Activated CD4-positive, alpha-beta T cell treated with anti-CD3 and anti-CD28 coated beads, Interleukin-2, amount 50 U/mL, for 1 hour (primary cell): ENCODE measurements around the gene TEX9.
"Not testable (repeated sequence)": the region's sequence is repeated elsewhere in the genome, so short reads cannot be mapped to it uniquely, and the experiment has no call there.

Source experiments
- DNase-seq: peaks from one replicate; pipeline ENCODE4 v3.0.0-alpha.2; 2020

Gene TEX9

DNA sequence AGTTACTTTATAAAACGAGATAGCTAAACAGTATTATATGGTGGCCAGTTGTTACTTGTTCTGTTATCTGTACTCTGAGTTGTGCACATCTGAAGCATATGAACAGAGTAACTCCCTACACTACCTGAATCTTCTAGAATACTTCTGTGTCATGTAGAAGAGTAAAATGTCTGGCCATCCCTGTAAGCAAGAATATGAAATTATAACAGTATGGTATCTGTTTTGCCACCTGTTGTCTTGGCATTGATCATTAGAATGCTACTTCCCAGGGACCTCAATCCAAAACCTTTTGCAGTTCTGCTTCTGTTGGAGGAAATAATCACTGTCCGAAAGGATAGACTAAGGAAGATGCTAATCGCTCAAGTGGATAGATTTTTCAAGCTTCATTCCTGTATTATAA lies 1.9 kb downstream of the TEX9 start:
- DNase-seq, result no peak

DNA sequence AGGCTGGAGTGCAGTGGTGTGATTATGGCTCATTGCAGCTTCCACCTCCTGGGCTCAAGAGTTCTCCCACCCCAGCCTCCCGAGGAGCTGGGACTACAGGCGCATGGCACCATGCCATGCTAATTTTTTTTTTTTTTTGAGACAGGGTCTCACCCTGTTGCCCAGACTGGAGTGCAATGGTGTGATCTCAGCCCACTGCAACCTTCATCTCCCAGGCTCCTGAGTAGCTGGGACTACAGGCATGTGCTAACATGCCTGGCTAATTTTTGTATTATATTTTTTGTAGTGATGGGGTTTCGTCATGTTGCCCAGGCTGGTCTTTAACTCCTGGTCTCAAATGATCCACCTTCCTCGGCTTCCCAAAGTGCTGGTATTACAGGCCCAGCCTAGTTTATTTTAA lies 4.0 kb downstream of the TEX9 start:
- DNase-seq, result no peak

DNA sequence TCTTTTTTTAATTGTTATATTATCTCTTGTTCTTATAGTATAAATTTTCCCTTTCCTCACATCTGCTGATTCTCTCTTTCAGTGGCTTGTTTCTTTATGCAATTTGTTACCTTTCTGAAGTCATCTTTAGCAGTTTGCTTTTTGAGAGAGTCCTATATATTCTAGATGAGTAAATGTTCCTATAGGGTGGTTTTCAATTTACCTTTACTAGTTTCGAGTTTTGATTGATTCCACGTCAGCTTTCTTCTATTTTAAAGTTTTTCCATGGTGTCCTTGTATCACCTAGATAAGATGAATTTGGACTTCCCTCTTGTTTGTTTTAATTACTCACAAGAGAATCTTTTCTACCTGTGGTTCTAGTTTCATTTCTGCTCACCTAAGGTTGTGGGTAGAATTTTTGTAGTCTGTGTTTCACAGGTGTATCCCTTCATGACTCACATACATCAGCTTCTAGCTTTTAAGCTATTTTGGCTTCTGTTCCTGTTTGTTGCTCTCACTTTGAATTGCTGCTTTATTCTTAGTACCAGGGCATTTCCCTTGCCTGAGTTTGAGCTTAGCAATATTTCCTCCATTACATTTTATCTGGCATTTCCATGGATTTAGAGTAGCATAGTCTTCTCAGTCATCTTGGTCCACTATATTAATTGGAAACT lies 6.4 kb downstream of the TEX9 start:
- DNase-seq, result no peak

DNA sequence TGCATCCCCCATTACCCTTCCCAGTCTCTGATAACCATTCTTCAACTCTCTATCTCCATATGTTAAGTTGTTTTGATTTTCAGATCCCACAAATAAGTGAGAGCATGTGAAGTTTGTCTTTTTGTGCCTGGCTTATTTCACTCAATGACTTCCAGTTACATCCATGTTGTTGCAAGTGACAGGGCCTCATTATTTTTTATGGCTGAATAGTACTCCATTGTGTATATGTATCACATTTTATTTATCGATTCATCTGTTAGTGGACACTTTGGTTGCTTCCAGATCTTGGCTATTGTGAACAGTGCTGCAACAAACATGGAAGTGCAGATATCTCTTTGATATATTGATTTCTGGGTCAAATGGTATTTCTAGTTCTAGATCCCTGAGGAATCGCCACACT lies 9.5 kb downstream of the TEX9 start:
- not testable (repeated sequence) for DNase-seq

DNA sequence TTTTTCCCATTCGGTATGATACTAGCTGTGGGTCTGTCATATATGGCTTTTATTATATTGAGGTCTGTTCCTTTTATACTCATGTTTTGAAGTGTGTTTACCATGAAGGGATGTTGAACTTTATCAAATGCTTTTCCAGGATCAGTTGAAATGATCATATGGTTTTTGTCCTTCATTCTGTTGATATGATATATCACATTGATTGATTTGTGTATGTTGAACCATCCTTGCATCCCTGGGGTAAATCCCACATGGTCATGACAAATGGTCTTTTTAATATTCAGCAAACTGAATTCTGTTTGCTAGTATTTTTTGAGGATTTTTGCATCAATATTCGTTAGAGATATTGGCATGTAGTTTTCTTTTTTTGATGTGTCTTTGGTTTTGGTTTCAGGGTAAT lies 12.6 kb downstream of the TEX9 start:
- not testable (repeated sequence) for DNase-seq

DNA sequence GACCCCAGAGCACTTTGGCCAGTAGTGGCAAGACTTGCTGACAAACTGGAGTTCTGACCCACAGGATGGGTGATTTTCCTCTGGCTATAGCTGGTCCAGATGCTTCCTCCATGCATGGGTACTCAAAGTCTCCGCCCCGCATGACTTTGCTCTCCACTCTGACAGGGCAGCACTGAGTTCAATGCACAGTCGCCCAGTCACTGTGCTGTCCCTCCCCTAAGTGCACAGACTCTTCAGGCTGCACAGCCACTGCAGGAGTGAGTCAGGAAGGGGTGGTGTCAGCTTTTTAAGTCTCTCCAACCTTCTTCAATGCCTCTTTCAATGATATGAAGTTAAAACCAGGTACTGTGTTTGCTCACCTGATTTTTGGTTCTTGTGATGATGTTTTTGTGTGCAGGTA lies 17.8 kb downstream of the TEX9 start:
- no peak for DNase-seq

DNA sequence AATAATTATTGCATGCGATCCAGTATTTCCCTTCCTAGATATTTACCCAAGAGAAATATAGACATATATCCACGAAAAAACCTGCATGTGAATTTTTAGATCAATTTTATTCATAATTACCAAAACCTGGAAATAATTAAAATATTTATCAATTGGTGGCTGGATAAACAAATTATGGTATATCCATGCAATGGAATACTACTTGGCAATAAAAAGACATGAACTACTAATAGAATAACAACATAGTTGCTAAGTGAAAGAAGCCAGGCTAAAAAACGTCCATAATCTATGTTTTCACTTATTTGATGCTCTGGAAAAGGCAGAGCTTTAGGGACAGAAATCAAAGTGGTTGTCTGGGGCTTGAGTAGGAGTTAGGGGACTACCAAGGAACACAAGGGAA lies 20.7 kb downstream of the TEX9 start:
- no peak for DNase-seq

DNA sequence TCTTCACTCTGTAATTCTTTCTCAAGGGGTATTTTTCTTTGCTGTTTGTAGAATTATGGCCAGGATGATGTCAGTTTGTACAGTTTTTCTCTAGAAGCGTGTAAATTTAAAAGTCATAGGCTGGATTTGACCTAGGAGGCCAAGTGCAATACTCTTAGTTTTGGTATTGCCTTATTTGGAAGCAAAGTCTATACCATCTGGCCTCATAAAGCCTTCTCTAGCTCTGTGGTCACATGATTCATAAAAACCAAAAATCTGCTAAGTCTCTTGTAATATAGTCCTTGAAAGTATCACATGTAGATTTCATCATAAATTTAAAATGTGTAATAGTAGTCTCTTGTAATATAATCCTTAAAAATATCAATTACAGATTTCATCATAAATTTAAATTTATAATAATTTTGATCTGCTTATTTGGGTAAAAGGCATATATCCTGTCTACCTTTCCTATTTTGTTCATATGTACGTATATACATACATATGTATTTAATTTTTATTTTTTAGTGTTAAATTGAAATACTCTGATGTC lies 25.6 kb downstream of the TEX9 start:
- DNase-seq, result no peak

DNA sequence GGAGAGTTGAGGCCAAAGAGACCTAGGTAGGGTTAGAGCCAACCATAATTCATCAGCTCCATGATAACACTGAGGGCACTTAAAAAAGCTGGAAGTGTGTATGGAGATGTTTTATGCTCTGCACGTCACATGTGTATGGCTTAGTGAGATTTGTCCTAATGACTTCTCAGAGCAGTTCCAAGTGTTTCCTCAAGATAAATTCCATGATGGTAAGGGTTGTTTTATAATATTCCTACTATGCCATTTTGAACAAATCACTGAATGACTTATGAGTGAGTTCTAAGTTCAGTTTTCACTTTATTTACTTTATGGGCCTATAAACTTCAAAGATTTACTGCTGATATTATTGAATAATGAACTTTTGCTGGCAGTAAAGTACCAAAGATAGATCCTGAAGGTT lies 28.1 kb downstream of the TEX9 start:
- DNase-seq, result no peak

DNA sequence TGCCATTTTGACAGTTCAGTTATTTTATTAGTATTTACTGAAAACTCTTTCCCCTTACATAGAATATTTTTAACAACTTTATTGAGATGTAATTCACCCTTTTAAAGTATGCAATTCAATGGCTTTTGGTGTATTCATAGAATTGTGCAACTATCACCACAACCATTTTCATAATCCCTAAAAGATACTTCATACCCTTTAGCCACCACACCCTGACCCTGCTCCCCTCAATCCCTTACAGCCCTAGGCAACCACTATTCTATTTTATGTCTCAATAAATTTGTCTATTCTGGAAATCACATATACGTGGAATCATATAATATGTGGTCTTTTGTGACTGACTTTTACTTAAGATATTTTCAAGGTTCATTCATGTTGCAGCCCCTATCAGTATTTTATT lies 29.7 kb downstream of the TEX9 start:
- DNase-seq, result no peak

DNA sequence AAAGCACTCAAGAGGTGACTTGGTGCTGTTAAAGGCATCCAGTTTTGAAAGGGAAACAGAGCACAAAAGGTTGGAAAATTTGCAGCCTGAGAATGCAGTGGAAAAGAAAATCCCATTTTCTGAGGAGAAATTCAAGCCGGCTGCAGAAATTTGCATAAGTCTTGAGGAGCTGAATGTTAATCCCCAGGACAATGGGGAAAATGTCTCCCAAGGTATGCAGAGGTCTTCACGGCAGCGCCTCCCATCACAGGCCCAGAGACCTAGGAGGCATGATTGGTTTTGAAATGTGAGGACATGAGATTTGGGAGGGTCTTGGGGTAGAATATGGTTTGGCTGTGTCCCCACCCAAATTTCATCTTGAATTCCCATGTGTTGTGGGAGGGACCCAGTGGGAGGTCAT lies 32.1 kb downstream of the TEX9 start:
- not testable (repeated sequence) for DNase-seq

DNA sequence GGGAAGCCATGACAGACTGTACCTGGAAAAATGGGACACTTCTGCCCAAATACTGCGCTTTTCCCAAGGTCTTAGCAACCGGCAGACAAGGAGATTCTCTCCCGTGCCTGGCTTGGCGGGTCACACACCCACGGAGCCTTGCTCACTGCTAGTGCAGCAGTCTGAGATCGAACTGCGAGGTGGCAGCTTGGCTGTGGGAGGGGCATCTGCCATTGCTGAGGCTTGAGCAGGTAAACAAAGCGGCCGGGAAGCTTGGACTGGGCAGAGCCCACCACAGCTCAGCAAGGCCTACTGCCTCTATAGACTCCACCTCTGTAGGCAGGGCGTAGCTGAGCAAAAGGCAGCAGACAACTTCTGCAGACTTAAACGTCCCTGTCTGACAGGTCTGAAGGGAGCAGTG lies 34.0 kb downstream of the TEX9 start:
- not testable (repeated sequence) for DNase-seq

DNA sequence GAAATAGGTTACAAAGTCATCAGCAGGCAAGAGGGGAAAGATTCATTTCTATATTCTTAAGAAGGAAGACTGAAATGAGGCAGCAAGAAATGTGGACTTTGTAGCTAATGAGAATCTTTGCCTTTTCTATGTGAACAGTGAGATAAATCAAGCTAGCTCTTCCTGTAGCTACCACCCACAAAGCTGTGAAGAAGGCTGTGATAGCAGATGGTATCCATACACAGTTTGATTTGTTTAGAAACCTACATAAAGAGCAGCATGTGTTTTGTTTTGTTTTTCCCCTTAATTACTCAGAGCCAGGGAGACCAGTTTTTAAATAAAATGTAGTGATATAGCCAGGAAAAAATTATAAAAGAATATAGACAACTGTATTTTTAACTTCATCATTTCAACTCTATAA lies 45.5 kb downstream of the TEX9 start:
- no peak for DNase-seq

DNA sequence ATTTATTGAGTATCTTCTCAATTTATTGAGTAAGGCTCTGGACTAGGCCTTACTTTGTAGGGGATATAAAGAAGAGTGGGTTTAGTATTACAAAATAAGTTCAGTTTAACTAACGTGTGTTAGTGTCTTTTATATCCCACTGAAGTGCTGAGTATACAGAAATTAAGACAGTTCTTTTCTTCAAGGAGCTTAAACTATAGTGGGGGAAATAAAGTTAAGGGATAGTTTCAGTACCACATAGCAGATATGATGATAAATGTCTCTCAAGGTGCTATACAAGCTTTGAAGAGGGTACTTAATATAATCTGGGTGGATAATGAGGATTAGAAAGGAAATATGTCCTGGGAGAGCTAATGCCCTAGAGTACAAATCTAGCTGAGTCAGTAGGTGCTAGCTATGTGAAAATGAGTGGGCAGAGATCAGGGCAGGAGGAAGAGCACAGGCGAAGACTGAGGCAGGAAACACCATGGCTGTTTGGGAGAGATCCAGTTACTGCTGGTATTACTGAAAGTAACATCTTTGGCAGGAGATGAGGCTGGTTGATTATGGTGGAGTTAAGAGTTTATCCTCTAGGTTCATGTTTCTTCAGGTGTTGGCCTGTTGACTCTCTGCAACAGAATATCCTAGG lies 46.0 kb downstream of the TEX9 start:
- no peak for DNase-seq

DNA sequence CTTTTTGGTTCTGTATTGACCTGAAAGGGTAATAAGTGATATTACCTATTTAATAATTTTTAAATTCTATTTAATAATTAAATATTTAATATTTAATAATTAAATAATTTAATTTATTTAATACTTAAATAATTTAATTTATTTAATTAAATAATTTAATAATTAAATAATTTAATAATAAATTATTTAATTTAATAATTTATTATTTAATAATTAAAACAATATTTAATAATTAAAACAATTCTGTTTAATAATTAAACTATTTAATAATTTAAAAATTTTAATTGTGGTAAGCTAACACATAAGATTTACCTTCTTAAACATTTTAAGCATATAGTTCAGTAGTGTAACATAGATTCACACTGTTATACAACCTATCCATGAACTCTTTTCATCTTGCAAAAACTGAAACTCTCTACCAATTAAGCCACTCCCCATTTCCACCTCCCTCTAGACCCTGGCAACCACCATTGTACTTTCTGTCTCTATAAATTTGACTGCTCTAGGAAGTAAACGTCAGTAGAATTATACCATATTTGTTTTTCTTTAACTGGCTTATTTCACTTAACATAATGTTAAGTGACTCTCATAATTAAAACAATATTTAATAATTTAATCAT lies 48.0 kb downstream of the TEX9 start:
- DNase-seq, result not testable (repeated sequence)

DNA sequence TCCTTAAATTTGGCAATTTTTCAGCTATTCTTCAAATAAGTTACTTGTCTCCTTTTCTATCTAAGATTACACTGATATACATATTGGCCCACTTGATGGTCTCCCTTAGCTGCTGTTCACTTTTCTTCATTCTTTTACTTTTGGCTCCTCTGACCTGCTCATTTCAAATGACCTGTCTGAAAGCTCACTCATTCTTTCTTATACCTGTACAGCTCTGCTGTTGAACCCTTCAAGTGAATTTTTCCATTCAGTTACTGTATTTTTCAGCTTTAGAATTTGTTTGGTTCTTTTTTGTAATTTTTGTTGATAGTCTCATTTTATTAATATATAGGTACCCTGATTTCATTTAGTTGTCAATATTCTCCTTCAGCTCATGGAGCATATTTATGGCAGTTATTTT lies 60.0 kb downstream of the TEX9 start:
- no peak for DNase-seq

DNA sequence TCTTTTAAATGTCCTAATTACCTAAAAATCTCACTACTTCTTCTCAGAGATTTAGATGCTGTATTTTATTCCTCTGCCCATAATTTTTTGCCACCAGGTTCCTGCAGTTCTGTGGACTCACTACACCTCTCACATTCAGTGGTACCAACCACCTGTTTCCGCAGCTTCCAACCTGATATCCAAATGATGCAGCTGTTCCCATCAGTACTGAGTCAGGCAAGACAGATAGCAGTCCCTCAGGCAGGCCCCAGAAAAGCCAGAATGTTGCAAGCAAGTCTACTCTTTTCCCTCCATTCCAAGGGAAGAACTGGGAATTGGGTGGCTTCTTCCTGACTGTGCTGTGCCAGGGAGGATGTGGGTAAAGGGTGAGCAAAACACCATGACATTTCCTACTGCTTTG lies 60.8 kb downstream of the TEX9 start:
- DNase-seq, result no peak

DNA sequence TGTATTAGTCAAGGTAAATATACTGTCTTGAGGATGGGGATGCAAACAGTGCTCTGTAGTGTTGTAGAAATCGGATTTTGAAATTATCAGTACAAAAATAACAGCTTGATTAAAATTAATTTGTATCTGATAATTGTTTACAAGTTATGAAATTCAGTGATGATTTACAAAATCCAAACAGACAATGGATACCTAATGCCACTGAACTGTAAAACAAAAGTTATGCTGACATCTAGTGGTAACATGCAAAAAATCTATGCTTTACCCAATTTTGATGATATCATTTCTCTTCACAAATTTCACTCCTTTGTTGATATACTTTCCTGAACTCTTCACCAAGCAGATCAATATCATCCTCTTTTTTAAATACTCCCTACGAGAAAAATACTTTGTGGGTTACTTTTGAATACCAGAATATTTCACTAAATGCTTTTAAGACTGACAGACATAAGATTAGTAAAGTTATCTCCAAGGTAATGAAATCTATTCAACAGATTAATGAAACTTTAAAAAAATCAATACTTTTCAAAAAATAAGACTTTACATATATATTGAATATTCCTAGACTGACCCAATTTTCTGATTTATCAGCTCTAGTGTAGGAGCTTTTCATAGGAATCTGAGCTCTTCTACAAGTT lies 63.7 kb downstream of the TEX9 start:
- DNase-seq, result no peak

DNA sequence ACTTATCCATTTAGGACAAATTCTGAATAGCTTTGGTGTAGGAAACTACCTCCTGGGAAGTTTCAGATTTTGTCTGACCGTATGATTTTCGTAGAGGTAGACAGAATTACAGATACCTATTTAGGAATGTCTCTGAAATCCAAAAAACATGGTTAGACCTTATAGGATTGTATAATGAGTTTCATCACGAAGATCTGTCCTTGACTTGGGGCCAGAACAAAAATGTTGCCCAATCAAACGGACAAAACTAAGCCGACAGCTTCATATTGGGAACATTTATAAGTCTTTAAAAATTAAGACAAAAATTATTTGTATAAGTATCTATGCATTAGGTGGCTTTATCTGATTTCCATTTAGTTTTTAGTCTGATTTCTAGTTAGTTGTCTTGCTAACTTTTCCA lies 67.1 kb downstream of the TEX9 start:
- no peak for DNase-seq

DNA sequence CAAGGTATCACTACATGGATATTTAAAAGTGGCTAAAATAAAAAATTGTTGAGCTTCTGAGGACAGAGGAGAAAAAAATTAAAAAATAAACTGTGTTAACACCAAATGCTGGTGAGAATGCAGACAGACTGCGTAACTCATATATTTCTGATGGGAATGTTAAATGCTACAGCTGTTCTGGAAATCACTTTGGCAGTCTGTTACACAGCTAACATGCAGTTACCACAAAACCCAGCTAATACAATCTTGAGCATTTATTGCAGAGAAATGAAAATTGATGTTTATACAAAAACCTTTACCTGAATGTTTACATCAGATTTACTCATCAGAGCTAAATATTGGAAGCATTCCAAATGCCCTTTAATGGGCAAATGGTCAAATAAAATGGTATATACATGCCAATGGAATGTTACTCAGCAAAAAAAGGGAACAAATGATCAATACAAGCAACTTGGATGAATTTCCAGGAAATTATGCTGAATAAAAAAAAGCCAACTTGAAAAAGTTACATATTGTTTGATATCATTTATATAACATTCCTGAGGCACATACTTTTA lies 75.1 kb downstream of the TEX9 start:
- DNase-seq, result no peak

DNA sequence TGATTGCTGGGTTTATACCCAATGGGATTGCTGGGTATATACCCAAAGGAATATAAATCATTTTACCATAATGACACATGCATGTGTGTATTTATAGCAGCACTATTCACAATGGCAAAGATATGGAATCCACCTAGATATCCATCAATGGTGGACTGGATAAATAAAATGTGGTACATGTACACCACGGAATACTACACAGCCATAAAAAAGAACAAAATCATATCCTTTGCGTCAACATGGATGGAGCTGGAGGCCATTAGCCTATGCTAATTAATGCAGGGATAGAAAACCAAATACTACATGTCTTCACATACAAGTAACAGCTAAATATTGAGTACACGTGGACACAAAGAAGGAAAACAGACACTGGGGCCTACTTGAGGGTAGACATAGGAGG lies 77.1 kb downstream of the TEX9 start:
- no peak for DNase-seq

DNA sequence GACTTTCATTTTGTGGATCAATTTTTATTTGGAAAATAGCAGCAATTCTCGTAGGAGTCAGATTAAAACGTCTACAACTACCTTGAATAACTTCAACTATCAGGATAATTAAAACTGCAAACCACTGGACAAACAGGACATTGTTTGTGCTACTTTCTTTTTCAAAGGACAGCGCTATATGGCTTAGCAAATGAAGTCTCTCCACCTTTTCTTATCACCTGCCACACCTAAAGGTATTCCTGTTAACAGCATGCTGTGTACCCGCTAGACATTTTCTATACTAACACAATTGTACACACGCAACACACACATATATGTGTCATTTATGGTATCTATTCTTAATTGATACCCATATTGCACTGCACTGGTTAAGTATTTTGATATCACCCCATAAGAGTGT lies 80.5 kb downstream of the TEX9 start:
- no peak for DNase-seq

DNA sequence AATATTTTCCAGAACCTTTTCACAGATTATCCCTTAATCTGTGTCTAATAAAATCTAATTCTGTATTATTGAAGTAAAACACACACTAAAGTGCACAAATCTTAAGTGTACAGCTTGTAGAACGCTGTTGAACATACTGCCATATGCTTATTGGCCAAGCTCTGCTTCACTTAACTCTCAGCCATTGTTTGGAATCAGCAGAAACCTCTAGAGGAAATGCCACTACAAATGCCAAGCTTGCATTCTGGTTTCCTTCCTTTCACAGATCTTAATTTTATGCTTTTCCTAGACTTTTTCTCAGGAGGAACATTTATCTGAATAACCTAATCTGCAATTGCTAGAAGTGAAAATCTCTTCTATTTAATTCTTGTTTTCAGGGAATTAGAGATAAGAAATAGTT lies 89.6 kb downstream of the TEX9 start:
- DNase-seq, result no peak

DNA sequence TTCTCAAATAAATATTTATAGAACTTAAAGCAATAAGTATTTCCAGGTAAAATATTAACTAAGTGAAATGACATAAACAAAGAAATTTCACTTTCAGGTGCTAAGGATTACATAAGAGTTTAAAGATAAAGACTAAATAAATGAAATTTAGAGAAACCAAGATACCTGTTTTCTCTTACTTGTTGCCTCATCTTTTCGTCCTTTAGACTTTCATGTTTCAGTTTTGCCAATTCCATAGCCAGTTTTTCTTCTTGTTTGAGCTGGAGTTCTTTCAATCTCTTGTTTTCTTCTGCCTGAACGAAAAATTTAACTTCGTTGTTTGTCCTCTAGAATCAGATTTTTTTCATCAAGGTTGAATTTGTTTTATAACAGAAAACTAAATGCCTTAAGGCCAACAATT lies 91.0 kb downstream of the TEX9 start:
- no peak for DNase-seq
